ENCODE results near the gene KLHL15.
"Not testable (repeated sequence)": the region's sequence is repeated elsewhere in the genome, so short reads cannot be mapped to it uniquely, and the experiment has no call there.

The KLHL15 gene, protein sequence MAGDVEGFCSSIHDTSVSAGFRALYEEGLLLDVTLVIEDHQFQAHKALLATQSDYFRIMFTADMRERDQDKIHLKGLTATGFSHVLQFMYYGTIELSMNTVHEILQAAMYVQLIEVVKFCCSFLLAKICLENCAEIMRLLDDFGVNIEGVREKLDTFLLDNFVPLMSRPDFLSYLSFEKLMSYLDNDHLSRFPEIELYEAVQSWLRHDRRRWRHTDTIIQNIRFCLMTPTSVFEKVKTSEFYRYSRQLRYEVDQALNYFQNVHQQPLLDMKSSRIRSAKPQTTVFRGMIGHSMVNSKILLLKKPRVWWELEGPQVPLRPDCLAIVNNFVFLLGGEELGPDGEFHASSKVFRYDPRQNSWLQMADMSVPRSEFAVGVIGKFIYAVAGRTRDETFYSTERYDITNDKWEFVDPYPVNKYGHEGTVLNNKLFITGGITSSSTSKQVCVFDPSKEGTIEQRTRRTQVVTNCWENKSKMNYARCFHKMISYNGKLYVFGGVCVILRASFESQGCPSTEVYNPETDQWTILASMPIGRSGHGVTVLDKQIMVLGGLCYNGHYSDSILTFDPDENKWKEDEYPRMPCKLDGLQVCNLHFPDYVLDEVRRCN

DNA sequence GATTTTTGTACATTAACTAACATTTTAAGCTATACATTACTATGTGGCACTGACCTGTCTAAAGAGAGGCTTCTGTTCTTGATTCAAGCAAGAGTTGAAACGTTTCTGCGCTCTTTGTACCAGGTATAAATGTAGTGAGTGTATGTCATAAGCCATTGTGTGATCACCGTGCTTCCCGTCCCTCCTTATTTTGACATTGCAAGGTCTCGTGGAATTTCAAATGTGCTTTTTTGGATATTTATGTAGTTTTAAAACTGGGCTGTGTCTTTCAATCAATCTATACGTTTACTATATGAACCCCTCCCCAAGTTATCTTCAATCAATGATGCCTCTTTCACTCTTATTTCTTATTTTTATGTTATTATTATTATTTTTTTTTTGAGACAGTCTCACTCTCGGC is at the start of gene KLHL15:
Gene KLHL15 (minus strand): TSS at position 101 of the 400 bp plus-strand sequence. CDS start 20,493 bp downstream, outside the sequence.
- no peak for DNase-seq

DNA sequence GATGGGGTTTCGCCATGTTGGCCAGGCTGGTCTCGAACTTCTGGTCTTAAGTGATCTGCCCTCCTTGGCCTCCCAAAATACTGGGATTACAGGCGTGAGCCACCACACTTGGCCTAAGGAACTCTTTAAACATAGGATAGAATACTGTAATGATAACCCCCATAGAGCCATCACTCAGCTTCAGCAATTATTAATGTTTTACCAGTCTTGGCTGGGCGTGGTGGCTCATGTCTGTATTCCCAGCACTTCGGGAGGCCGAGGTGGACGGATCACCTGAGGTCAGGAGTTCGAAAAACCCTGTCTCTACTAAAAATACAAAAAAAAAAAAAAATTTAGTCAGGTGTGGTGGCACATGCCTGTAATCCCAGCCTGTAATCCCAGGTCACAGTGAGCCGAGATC is 42.9 kb upstream of the KLHL15 start:
- no peak for DNase-seq

DNA sequence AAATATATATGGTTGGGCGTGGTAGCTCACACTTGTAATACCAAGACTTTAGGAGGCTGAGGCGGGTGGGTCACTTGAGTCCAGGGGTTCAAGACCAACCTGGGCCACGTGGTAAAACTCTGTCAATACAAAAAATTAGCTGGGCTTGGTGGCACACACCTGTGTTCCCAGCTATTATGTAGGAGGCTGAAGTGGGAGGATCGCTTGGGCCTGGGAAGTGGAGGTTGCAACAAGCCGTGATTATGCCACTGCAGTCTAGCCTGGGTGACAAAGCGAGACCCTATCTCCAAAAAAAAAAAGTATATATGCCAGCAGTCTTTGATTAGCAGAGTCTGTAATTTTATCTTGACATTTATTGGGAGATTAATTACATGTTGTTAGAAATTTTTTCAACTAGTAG is 36.5 kb upstream of the KLHL15 start:
- no peak for DNase-seq

DNA sequence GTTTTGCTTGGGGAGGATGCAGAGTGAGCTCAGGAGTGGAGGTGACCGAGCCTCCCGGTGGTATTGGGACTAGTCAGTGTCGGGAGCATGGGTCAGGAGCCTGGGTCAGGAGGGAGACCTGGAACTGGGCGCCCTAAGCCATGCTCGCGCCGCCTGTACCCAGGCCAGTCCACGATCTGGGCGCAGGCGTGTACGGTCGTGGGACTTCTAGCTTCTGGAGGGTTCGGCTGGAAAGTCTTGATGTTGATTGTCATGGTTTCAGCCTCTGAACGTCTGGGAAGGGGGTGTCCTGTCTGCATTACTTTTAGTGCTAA is 28.0 kb upstream of the KLHL15 start:
- no peak for DNase-seq

DNA sequence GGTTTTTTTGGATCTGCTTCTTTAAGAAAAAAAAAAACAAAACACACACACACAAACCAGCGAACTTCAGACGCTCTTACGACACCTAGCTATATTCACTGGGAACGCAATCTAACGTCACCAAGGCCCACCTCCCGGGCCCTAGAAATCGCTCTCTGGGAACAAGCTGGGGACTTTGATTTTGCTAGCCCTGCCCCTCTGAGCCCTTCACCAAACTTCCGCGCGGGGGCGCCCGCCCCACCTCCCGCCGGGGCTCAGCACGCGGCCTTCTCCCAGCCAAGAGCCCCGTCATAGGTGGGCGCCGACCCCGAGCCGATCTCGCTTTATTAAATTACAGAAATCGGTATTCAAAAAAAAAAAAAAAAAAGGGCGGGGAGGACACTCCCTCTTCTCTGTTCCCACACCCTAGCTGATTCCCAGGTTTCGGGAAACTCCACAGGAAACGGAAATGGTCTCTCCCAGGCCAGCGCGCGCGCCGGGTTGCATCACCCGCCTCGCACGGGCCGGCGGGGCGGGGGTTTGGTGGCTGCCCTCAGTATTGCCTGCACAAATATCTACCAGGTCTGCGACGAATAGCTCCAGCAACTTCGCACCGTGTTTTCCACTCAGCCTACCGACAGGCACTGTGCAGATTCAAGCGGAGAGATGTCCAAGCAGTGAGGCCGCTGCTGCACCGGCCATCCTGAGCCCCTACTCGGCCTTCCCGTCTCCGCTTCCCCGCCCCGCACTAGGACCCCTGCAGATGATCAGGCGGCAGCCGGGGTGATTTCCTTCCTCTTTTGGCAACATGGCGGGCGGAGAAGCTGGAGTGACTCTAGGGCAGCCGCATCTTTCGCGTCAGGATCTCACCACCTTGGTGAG is 27.4 kb upstream of the KLHL15 start, which contains the start of gene EIF2S3:
Gene EIF2S3 (plus strand): TSS at position 775 of the 861 bp plus-strand sequence. CDS start 13 bp downstream, at position 788.
- DNase-seq: peak; percentile 55 to 87

DNA sequence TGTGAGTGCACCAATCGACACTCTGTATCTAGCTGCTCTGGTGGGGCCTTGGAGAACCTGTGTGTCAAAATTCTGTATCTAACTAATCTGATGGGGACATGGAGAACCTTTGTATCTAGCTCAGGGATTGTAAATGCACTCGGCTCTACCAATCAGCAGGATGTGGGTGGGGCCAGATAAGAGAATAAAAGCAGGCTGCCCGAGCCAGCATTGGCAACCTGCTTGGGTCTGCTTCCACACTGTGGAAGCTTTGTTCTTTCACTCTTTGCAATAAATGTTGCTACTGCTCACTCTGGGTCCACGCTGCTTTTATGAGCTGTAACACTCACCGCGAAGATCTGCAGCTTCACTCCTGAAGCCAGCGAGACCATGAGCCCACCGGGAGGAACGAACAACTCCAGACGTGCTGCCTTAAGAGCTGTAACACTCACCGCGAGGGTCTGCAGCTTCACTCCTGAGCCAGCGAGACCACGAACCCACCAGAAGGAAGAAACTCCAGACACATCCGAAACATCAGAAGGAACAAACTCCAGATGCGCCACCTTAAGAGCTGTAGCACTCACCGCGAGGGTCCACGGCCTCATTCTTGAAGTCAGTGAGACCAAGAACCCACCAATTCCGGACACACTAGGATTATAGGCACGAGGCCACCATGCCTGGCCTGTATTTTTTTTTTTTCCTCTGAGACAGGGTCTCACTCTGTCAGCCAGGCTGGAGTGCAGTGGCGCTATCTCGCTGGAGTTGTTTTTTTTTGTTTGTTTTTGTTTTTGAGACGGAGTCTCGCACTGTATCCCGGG is 23.7 kb upstream of the KLHL15 start:
- not testable (repeated sequence) for DNase-seq

DNA sequence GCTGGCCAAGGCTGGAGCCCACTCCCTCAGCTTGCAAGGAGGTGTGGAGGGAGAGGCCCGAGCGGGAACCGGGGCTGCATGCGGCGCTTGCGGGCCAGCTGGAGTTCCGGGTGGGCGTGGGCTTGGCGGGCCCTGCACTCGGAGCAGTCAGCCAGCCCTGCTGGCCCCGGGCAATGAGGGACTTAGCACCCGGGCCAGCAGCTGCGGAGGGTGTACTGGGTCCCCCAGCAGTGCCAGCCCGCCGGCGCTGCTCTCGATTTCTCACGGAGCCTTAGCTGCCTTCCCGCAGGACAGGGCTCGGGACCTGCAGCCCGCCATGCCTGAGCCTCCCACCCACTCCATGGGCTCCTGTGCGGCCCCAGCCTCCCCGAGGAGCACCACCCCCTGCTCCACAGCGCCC is 22.7 kb upstream of the KLHL15 start:
- DNase-seq: not testable (repeated sequence)

DNA sequence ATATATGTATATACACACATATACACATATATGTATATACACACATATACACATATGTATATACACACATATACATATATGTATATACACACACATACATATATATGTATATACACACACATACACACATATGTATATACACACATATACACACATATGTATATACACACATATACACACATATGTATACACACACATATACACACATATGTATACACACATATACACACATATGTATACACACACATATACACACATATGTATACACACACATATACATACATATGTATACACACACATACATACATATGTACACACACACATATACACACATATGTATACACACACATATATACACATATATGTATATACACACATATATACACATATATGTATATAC is 19.1 kb upstream of the KLHL15 start:
- not testable (repeated sequence) for DNase-seq

DNA sequence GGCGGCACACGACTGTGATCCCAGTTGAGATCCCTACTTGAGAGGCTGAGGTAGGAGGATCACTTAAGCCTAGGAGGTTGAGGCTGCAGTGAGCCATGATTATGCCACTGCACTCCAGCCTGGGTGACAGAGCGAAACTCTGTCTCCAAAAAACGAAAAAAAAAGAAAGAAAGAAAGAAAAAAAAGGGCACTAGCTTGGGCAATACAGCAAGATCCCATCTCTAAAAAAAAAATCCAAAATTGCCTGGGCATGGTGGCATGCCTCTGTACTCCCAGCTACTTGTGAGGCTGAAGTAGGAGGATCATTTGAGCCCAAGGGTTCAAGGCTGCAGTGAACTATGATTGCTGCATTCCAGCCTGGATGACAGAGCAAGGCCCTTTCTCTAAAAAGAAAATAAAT is 10.7 kb upstream of the KLHL15 start:
- no peak for DNase-seq

DNA sequence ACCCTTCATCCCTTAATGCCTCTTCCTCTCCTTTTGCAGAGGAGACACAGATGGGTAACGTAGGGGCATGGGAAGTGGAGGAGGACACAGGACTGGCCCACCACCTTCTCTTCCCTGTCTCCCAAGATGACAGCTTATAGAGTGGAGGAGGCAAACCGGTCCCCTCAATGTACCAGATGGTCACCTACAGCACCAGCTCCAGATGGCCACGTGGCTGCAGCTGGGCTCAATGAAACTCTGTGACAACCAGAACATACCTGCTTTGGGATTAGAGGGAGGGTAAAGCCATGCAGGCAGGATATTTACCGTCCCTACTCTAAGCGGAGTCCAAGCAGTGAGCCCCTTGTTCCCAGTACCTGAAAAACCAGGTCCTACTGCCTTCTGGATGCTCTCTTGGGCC is 7.5 kb upstream of the KLHL15 start:
- DNase-seq: no peak

DNA sequence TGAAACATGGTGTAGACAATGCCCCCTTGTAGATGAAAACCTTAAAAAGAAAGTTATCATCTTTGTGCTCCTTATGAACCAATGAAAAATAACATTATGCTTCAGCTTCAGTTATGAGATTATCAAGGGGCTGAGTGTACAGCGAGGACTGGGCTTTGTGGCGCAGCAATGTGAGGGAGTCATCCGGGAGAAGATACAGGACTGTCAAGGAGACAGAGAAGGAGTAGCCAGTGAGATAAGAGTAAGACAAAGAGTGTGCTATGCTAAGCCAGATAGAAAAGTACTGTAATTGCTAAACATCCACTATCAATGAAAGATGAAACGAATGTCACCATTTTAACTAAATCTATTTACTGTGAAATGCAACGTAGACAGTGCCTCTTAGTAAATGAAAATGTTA is 3.6 kb upstream of the KLHL15 start:
- no peak for DNase-seq

DNA sequence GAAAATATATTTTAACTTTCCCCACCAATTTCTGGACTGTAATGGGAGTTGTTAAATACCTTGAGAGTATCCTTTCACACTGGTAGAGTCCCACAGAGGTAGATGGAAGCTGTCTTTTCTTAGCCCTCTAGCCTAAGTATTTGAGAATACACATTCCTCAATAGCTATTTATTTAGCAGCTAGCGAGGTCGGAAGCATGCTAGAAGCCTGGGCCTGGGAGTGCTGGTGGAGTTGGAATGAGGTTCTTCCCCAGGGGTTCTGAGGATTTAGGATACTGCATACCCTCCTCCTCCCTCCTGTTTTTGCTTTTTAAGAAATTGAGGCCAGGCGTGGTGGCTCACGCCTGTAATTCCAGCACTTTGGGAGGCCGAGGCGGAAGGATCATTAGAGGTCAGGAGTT is 999 bp upstream of the KLHL15 start:
- DNase-seq: no peak

DNA sequence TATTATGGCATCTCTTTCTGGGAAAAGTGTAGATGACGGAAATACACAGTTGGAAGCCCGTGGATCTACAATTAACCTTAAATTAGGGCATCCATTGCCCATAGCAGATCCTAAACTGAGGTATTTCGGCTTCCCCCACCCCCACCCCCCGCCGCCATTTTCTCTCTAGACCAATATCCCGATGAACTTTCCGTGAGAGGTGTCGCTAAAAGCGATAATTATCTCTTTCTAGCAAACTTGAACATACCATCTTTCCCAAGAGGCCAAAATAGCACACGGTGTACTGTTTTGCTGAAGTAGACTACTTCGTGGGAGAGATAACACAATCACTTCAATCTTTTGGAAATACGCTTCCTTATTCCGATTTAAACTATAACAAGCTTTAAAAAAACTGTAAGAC is 554 bp downstream of the KLHL15 start:
- DNase-seq: no peak

DNA sequence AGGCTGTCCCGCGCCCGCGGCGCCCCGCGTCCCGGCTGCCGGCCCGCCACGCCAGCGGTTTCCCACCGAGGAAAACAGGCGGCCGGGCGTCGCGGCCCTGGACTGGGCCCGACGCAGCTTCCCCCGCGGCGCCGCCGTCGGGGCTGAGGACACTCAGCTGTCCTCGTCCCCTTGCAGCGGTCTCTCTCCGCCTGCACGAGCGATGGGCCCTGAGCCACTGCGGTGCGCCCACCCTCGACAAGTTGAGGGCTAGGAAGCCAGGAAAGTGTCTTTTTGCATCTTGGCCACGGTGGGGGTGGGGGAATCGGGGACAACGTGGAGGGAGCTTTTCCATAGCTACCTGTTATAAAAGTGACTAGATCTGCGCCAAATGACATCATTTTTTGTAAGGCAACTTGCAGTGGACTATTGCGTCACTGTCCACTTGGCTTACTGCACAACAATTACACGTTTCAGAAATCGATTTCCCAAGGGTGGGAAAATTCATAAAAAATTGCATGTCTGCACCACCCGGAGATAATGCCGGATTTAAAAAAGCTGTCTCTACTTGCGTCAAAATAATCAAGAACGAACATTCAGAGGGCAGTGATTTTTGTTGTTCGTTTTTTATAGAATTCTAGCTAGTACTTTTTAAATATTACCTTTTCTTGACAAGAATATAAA is 1.1 kb downstream of the KLHL15 start:
- DNase-seq: peak in 1 of 2 experiments; percentile 10

DNA sequence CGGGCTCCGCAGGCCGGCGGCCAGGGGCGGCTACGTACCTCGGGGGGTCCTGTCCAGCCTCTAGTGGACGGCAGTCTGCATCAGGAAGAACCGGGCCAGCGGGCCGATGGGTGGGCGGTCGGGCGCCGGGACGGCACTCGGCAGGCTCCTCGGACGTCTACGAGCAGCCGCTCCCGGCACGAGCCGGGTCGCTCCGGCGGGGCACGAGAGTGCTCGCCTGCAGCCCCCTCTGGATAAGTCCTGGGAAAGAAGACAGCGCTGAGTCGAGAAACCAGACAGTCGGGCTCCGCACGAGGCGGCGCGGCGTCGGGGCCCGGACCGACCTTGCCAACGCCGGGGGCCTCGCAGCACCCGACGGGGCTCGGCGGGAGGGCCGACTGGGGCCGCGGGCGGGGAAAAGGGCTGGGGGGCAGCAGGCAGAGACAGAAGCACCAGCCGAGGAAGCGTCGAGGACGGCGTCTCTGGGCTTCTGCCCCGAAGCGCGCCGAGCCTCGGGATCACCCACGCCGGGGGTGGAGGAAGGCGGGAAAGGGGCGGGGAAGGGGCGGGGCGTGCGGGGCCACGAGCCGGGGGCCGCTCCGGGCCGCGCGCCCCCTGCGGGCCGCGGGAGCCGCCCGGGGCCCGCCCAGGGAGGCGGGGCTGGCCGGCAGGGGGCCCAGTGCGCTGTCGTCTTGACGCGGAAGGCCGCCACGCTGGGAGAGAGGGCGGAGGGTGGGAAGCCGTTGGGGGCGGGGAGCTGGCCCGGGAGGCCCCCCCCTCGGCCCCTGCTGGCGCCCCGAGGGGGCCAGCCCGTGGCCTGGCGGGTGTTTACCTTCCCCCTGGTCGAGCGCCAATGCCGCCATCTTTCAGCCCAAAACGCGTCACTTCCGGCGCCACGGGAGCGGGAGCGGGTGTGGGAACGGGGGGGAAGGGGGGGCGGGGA is 1.9 kb downstream of the KLHL15 start:
- peak; percentile 51 to 72 for DNase-seq

DNA sequence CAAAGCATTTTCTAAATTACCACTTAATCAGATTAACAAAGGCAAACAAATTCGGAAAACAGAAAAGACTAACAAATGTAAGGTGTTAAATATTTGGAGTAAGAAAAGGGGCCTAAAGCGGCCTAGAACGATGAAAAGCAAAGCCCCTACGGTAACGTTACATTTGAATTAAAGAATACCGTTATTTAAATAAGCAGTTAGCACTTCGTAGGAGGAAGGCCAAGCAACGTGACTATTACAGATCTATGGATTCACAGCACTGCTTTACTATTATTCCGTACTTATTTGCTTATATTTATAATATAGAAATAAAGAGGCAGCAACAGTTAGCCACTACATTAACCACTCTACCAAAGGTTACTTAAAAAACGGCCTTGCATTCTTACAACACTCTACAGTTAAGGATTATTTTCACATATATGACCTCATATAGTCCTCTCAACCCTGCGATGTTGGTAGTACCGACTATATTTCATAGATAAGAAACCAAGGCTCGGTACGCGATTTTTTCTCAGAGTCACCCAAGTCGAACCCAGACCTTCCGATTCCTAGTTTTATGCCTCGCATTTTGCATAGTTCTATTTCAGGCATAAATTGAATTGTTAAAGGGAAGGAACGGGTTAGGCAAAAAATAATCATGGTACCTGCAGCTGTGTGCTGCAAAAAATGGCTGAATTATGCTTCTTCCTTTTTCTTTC is 2.9 kb downstream of the KLHL15 start:
- no peak for DNase-seq

DNA sequence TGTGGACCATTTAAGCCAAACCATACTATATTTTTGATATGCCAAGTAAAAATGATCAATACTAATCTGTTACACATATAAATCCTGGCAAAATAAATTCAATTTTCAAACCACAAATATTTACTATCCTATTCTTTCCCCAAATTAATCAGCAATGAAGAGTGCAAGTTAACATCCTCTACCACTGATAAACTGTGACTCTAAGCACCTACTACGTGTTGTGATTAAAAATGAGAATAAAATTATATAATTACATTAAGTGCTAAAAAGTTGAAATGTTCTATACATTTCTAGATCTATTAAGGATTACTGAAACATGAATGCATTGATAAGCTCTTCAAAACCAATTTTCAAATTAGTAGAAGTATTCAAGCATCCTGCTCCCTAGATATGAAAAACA is 3.4 kb downstream of the KLHL15 start:
- no peak for DNase-seq

DNA sequence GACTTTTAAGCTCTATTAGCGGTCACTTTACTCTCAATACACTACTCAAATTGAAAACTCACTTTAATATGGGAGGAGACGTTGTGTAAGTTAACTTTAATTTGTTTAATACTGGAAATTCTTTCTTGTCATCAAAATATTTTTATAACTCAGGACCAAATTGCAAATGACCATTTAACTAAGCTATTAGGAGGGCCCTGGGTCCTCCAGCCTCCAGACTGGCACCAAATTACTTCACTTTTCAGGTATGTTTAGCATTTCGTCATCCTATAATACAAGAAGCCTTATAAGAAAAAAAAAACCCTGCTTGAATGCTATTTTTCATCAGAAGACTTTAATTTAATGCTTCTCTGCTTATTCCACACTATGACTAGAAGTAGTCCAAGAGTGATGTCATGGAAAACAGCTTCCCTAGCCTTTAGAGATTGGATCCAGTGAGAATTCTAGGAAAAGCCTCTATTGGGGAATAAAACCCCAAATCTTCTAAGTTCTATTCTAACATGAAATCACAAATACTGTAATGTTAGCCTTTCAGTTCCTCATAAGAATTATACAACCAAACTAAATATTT is 6.6 kb downstream of the KLHL15 start:
- DNase-seq: no peak

DNA sequence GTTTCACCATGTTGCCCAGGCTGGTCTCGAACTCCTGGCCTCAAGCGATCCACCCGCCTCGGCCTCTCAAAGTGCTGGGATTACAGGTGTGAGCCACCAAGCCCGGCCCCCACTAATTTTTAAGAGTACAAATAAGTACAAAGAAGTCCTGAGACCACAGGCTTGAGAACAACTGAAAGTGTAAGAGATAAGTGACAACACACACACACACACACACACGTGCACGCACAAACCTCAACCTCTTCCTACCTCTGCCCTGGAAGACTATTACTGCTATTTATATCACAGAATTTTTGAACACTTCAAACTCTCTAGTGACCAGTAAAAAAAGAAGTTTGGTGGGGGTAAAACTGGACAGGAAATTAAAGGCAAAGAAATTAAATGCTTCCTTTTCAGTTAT is 7.5 kb downstream of the KLHL15 start:
- no peak for DNase-seq

DNA sequence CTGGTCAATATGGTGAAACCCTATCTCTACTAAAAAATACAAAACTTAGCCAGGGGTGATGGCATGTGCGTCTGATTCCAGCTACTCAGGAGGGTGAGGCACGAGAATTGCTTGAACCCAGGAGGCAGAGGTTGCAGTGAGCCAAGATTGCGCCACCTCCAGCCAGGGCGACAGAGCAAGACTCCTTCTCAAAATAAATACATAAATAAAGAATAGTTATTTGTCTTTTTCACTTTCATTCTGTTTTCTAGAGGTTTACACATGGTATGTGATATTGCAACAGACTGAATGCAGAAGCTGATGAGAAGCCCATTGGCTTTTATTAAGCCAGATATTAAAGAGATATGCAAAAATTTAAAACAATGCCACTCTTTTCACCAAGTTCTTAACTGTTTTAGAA is 8.2 kb downstream of the KLHL15 start:
- DNase-seq: no peak
